NCI-H2196 treated with DMSO at 0.1 percent for 48 hours (cell line): ENCODE data around the gene ZNF385C.

ENCODE experiments used
- DNase-seq: peaks from one replicate; lab custom pipeline; 2025; ENCODE audit not compliant: unreplicated experiment; lab: John Stamatoyannopoulos, UW

ZNF385C gene

GRCh38 chr17:42078396-42079043 is 19.8 kb downstream of the ZNF385C start:
- no peak for DNase-seq

- no peak for DNase-seq
Observed at GRCh38 chr17:42077755-42078154, 20.5 kb downstream of the ZNF385C start.

- DNase-seq, result no peak
Observed at GRCh38 chr17:42076797-42077559, 21.3 kb downstream of the ZNF385C start.

DNA sequence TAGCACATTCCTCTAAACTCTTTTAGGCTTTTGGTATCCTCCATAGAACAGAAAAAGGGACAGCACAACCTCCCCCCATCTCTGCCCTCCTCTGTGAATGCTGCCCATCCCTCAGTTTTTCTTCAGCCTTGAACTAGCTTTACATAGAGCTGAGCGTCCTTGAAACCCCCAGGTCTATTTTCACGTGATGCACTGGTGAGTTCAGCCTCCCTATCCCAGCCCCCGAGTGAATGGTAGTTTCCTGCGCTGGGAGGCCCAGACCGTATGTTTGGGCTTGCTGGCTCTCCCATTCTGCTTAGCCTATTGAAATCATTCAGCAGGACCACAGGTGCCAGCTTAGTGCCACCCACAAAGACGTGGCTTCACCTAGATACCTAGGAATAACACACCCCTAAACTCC is 22.5 kb downstream of the ZNF385C start:
- DNase-seq, result no peak

DNA sequence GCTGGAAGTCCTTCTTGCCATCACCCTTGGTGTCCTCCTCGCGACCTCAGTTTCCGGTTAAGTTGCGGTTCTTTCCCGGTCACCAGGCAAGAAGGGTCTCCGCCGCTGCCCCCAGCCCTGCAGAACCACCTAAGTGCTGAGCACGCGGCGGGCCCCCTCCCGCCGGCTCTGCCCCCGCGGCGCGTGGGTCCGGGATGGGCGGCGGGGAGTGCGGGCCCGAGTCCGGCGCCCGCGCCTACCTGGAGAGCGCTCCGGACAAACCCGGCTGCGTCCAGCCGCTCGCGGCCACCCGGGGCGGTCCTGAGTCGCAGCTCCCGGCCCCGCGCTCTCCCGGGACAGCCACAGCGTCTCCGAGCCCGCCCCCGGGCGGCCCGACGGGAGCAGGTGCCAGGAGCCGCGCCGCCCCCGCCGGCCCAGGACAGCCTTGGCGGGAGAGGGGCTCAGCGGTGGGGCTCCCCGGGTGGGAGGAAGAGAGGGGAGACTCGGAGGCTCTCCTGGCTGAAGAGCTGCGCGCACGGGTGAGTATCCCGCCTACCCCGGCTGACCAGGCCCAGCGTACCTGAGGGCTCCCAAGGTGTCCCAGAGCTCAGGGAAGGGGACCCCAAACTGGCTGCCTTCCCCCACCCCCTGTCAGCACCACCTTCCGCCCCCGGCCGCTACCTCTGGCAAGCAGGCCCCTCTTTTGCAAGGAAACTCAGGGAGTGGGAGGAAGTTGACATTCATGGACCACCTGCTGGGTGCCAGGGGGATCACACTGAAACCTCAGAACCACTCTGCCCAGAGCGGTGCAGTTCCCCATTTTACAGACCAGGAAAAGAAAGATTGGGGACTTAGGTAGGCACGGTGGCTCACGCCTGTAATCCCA is 25.7 kb downstream of the ZNF385C start:
- DNase-seq, result no peak

DNA sequence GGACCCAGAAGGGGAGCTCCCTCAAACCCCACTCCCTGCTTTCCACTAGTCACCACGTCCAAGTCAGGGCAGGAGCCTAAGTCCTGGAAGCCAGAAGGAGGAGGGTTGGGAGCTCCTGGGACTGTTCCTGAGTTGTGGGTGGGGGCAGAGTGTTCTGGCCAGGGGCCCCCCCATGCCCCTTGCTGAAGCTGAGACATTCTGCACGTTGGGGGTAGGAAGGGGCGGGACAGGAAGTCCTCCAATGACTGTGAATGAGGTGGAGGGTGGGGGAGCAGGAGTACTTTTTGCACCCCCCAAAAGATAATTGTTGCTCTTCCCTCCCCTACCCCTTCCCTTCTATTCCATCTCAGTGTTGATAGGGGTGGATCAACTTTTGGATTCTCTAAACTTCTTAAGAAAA is 26.5 kb downstream of the ZNF385C start:
- DNase-seq, result no peak

- DNase-seq, result no peak
Observed at GRCh38 chr17:42068979-42069378, 29.3 kb downstream of the ZNF385C start.

DNA sequence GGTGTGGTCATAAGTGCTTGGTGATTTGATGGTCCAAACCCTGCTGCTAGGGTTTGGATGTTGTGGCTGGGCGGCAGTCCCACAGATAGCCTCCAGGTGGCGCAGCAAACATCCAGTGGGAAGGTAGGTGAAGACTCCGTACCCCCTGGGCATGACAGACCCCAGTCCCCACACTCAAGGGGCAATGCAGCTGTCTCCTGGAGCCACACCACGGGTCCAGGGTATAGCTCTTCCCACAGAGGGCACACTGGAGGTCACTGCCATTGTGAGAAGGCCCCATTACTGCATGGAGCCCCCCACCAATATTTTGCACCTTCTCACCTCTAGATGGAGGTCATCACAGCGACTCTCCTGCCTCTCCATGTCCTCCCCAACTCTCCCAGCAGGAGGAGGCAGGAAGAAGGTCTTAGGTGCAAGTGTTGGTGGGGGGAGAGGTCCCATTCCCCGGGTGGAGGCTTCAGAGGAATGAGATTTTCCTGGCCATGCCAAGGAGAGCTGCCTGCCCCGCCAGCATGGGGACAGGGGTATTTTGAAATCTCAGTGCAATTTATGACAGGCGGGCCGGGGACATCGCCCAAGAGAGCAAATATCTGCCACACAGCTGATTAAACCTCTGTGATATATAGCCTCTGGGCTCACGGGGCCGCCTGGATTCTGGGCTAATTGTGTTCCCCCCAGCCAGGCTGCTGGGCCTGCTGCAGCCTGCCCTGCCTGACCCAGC is 30.7 kb downstream of the ZNF385C start:
- DNase-seq, result no peak

DNA sequence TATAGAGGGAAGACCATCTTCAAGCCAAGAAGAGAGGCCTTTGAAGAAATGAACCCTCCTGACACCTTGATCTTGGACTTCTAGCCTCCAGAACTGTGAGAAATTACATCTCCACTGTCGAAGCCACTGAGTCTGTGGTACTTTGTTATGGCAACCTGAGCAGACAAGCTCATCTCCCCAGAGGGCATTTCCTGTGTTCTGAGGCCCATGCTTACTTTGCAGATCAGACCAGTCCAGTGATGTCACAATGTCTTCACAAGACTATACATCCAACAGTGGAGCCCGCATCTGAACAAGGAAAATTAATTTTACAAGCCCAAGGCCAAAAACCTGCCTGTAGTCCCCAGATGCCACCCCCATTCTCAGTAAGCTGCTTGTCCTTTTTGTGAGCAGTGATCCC is 33.1 kb downstream of the ZNF385C start:
- DNase-seq, result no peak

GRCh38 chr17:42062681-42063080 is 35.6 kb downstream of the ZNF385C start:
- no peak for DNase-seq

DNA sequence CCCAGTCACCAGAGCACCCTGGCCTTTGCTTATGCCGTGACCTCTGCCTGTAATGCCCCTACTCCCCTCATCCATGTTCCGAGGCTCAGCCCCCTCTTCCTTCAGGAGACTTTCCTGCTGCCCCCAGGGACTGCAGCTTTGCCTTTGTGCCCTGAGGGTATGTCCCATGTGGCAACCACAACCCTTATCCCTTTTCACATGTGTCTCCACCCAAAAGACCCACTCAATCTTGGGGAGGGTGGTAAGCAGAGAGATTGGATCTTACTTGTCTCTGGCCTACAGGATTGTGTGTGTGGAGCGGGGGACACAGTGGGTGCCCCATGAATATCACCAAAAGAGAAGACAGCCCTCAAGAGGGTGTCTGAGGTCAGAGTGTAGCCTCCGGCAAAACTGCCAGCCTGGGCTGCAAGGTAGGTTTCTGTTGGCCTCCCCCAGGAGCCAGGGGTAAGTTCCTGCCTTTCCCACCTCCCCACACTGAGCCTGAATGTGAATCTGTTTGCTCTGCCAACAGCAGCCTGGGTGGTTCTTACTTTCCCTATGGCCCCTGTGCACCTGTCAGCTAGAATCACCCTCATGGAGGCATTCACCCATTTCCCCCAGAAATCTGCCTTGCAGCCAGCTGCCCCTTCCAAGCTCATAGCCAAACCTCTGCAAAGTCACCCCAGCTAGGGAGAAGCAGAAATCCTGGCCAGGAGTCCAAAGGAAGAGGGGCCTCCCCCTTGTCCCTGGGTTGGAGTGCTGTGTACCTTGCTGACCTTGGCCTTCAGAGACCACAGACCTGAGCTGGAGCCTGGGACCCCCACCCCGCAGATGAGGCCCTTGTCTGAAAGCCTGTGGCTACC is 36.4 kb downstream of the ZNF385C start:
- DNase-seq, result no peak

GRCh38 chr17:42060231-42060630 is 38.0 kb downstream of the ZNF385C start:
- DNase-seq, result no peak

DNA sequence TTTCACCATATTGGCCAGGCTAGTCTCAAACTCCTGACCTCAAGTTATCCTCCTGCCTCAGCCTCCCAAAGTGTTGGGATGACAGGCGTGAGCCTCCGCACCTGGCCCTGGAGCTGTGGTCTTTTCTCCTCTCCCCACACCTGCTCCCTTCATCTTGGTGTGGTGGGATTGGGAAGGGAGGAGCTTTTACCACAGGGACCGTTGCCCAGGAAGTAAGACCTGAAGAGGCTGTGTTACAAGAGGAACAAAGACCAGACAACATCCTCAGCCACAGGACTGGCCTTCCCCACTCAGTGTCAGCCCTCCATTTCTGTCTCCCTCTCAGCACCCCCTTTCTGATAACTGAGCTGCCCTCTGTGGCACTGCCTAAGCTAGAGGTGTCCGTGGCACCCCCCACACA is 38.5 kb downstream of the ZNF385C start:
- no peak for DNase-seq

- DNase-seq, result no peak
Observed at GRCh38 chr17:42058063-42058462, 40.2 kb downstream of the ZNF385C start.

- no peak for DNase-seq
Observed at GRCh38 chr17:42056635-42057034, 41.6 kb downstream of the ZNF385C start.

DNA sequence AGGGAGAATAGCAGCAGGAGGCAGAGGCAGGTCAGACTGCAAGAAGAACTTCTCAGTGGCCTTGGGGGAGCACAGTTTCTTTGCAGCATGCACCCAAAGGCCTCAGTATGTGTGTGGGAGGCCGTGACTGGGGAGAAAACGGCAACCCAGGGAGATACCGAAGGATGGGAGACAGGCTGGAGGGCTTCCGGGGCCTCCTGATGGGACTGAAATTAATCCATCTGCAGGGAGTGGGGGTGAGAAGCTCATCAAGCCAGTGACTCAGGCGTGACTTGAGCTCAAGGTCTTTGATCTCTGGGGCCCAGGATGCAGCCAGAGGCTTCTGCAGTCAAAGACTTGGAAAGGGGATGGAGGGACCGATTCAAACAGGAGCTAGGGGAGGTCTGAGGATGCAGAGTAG is 42.8 kb downstream of the ZNF385C start:
- DNase-seq, result no peak

DNA sequence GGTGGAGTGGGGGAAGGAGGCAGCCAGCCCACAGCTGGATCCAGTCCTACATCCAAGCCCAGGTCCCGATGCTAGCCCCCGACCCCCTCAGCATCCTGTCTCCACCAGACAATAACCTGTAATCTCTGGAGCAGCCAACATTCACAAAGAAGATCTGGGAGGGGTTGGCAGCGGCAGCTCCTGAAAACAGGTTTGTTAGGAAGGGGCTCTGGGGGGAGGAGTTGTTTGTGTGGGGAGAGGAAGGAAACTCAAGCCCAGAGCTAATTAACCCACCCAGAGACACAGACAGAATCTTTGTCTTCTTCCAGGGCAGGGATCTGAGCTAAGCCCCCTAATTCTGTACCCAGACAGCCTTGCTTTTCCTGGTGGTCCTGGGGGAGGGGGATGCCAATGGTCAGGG is 43.2 kb downstream of the ZNF385C start:
- DNase-seq, result no peak

DNA sequence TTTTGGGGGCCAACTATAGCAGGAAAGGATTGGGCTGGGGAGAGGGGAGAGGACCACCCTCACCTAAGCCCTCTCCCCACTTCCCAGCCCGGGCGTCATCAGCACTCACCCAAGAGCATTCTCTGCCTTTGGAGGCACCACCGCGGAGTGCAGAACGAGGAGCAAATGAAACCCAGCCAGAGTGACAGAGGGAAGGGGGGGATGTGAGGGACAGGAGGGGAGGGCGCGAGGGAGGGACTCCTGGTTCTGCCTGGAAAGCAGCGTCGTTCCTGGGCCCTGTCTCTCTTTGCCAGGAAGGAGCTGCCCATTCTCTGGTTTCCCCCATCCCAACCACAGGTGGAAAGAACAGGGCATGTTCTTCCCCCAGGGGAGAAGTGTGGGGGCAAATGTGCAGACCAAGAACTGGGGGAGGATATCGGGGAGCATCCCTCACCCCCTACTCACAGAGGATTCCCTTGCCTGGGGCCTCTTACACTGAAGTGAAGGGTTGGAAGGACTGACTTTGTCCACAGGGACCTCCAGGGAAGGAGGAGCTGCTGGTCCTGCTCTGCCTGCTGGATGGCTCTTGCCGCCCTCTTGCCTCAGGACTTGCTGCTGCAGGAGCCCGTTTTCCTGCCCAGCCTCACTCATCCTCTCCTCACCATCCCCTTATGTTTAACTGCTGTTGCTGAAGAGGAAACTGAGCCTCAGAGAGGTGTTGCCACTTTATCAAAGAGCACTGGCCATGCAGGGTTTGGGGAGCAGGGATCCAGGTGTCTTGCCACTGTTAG is 44.4 kb downstream of the ZNF385C start:
- no peak for DNase-seq

DNA sequence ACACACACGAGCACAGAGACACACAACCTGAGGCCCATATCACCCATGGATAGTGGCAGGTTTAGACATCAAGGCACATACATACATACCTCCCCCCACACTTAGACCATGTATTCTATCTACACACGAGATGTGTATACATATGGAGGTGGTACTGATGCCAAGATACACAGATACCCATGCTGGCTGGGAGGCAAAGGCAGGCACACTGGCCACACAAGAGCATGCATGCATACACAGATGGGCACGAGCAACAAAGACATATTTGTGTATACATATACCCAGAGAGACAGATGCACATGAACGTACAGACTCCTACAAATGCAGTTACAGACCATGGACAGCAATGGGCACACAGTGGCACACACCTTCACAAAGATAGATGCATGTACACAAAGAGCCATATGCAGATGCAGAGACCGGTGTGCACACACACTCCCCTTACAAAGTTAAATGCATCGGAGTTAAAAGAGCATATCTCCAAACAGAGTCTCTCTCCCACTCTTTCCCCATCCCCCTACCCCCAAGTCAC is 45.9 kb downstream of the ZNF385C start:
- no peak for DNase-seq
